Measurements from ENCODE around the gene ITGBL1.

The ITGBL1 gene

GRCh38 chr13:101711307-101712025 lies 259.0 kb downstream of the ITGBL1 start:
- no peak for TF ChIP-seq CTCF (IDR thresholded peaks at IDR 0.05; ENCODE audit: insufficient read depth, low read length, poor library complexity, severe bottlenecking)
- Histone ChIP-seq H3K36me3 (ENCODE audit: control insufficient read depth, insufficient read depth, low read length) (no peaks in the 10 kb centered on the region), H3K27me3 (replicated peaks; ENCODE audit: control insufficient read depth, insufficient read depth, low read length) (no peaks in the 10 kb centered on the region), H3K4me3 (replicated peaks; ENCODE audit: low read depth, low read length) (no peak overlapping the region)
- DNase-seq (ENCODE audit: extremely low read depth, insufficient read length) = no peak

DNA sequence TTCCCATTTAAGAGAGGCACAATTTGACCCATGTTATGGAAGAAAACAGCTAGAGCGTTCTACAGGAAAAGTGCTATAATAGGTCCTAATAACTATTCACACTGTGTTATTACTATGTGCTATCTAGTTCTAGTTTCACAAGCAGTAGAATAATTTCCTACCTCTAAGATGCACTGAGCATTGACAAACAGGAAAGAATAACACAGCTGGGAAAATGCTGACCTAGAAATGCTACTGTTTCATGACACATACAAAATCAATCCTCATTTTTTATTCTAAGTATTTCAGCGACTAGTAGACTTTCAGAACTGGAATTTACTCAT lies 259.5 kb downstream of the ITGBL1 start:
- no peak overlapping the region for H3K4me3 ChIP-seq (replicated peaks; ENCODE audit: low read depth, low read length)
- no peaks in the 10 kb centered on the region for H3K27me3 ChIP-seq (replicated peaks; ENCODE audit: control insufficient read depth, insufficient read depth, low read length)
- no peak for DNase-seq (ENCODE audit: extremely low read depth, insufficient read length)
- H3K36me3 ChIP-seq (ENCODE audit: control insufficient read depth, insufficient read depth, low read length) = no peaks in the 10 kb centered on the region
- no peak for TF ChIP-seq CTCF (IDR thresholded peaks at IDR 0.05; ENCODE audit: insufficient read depth, low read length, poor library complexity, severe bottlenecking)

GRCh38 chr13:101714195-101714594 lies 261.7 kb downstream of the ITGBL1 start:
- no peak for DNase-seq (ENCODE audit: extremely low read depth, insufficient read length)
- Histone ChIP-seq H3K36me3 (ENCODE audit: control insufficient read depth, insufficient read depth, low read length) (no peaks in the 10 kb centered on the region), H3K4me3 (replicated peaks; ENCODE audit: low read depth, low read length) (no peak overlapping the region), H3K27me3 (replicated peaks; ENCODE audit: control insufficient read depth, insufficient read depth, low read length) (no peaks in the 10 kb centered on the region)
- TF ChIP-seq CTCF (IDR thresholded peaks at IDR 0.05; ENCODE audit: insufficient read depth, low read length, poor library complexity, severe bottlenecking) = no peak

GRCh38 chr13:101717353-101717752 lies 264.9 kb downstream of the ITGBL1 start:
- TF ChIP-seq CTCF (IDR thresholded peaks at IDR 0.05; ENCODE audit: insufficient read depth, low read length, poor library complexity, severe bottlenecking) = no peak
- Histone ChIP-seq H3K36me3 (ENCODE audit: control insufficient read depth, insufficient read depth, low read length) (no peaks in the 10 kb centered on the region), H3K4me3 (replicated peaks; ENCODE audit: low read depth, low read length) (no peak overlapping the region), H3K27me3 (replicated peaks; ENCODE audit: control insufficient read depth, insufficient read depth, low read length) (no peaks in the 10 kb centered on the region)
- no peak for DNase-seq (ENCODE audit: extremely low read depth, insufficient read length)

DNA sequence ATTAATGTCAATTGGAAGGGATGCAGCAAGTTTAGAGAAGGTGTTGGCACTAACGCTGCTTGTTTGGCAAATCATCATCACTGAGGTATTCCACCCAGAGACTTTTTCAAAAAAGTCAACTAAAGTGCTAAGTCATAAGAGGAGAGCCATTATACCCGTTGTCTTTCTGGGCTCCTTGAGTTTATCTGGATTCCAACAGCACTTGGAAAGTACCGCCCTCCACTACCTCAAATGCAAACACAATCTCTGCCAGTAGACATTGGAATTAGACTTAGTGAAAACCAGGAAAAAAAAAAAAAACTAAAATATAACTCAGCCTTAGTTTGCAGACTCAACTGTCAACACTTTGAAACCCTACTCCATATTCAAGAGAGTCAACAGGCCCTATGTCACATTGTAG lies 266.0 kb downstream of the ITGBL1 start:
- no peak for TF ChIP-seq CTCF (IDR thresholded peaks at IDR 0.05; ENCODE audit: insufficient read depth, low read length, poor library complexity, severe bottlenecking)
- no peak overlapping the region for H3K4me3 ChIP-seq (replicated peaks; ENCODE audit: low read depth, low read length)
- H3K27me3 ChIP-seq (replicated peaks; ENCODE audit: control insufficient read depth, insufficient read depth, low read length) = no peaks in the 10 kb centered on the region
- DNase-seq (ENCODE audit: extremely low read depth, insufficient read length) = no peak
- no peaks in the 10 kb centered on the region for H3K36me3 ChIP-seq (ENCODE audit: control insufficient read depth, insufficient read depth, low read length)

GRCh38 chr13:101726681-101727080 lies 274.2 kb downstream of the ITGBL1 start:
- no peak overlapping the region for H3K4me3 ChIP-seq (replicated peaks; ENCODE audit: low read depth, low read length)
- no peaks in the 10 kb centered on the region for H3K36me3 ChIP-seq (ENCODE audit: control insufficient read depth, insufficient read depth, low read length)
- TF ChIP-seq CTCF (IDR thresholded peaks at IDR 0.05; ENCODE audit: insufficient read depth, low read length, poor library complexity, severe bottlenecking) = no peak
- DNase-seq (ENCODE audit: extremely low read depth, insufficient read length) = no peak
- H3K27me3 ChIP-seq (replicated peaks; ENCODE audit: control insufficient read depth, insufficient read depth, low read length) = no peaks in the 10 kb centered on the region
